Neuronal stem cell (in vitro differentiated cells): ENCODE data around the gene PARD3B.
A peak's percentile ranks its signal among the peaks of the same experiment; 100 is the strongest.

Source experiments
- DNase-seq: peaks from one replicate; pipeline ENCODE4 v3.0.0-alpha.2; 2013; ENCODE audit warnings: low spot score
- H2AFZ ChIP-seq: one replicate; pipeline ENCODE4 v1.6.1; 2013; ENCODE audit warnings: mild to moderate bottlenecking, low read length, inconsistent platforms
- H2AK5ac ChIP-seq: 2 replicates; pipeline ENCODE4 v1.6.1; 2013; ENCODE audit warnings: low read depth, mild to moderate bottlenecking, inconsistent platforms, low read length, moderate library complexity, mixed read lengths
- H2BK120ac ChIP-seq: 2 replicates; pipeline ENCODE4 v1.6.1; 2013; ENCODE audit warnings: low read depth, mild to moderate bottlenecking, inconsistent platforms, low read length, moderate library complexity, mixed read lengths
- H2BK12ac ChIP-seq: one replicate; pipeline ENCODE4 v1.6.1; 2013; ENCODE audit warnings: low read length, inconsistent platforms
- H2BK15ac ChIP-seq: 2 replicates; pipeline ENCODE4 v1.6.1; 2013; ENCODE audit warnings: mild to moderate bottlenecking, low read length, inconsistent platforms, mixed read lengths
- H2BK5ac ChIP-seq: one replicate; pipeline ENCODE4 v1.6.1; 2013; ENCODE audit warnings: inconsistent platforms, mild to moderate bottlenecking, low read length, moderate library complexity
- H3K14ac ChIP-seq: one replicate; pipeline ENCODE4 v1.6.1; 2013; ENCODE audit warnings: low read length, inconsistent platforms
- H3K18ac ChIP-seq: 2 replicates; pipeline ENCODE4 v1.6.1; 2013; ENCODE audit warnings: low read length, inconsistent platforms
- H3K23ac ChIP-seq: 2 replicates; pipeline ENCODE4 v1.6.1; 2013; ENCODE audit warnings: low read depth, mild to moderate bottlenecking, mixed read lengths, low read length, inconsistent platforms; ENCODE audit not compliant: poor library complexity
- H3K27ac ChIP-seq: replicated peaks from 3 replicates; pipeline ENCODE4 v1.5.1; 2013; ENCODE audit warnings: low read length, inconsistent platforms
- H3K27me3 ChIP-seq, 3 experiments: 2 replicates each; pipeline ENCODE4 v1.6.1; 2013; ENCODE audit warnings: low read length in 3 of 3, mild to moderate bottlenecking in 2 of 3, inconsistent platforms in 1 of 3, low read depth in 1 of 3, mixed read lengths in 1 of 3, moderate library complexity in 1 of 3; ENCODE audit not compliant: control insufficient read depth in 3 of 3, insufficient read depth in 3 of 3
- H3K36me3 ChIP-seq, 2 donors: replicated peaks in 1 of 2; 2 replicates each; pipeline ENCODE4 v1.6.1; 2013; ENCODE audit warnings: low read length in 2 of 2; ENCODE audit not compliant: control insufficient read depth in 2 of 2, insufficient read depth in 2 of 2
- H3K4ac ChIP-seq: 2 replicates; pipeline ENCODE4 v1.6.1; 2013; ENCODE audit warnings: inconsistent platforms, mild to moderate bottlenecking, low read length, moderate library complexity
- H3K4me1 ChIP-seq, 2 donors: 1 replicate in 1 of 2; 2 replicates in 1 of 2; pipeline ENCODE4 v1.6.1; 2013; ENCODE audit warnings: low read length in 2 of 2, low read depth in 1 of 2; ENCODE audit not compliant: control insufficient read depth in 2 of 2, insufficient read depth in 1 of 2
- H3K4me2 ChIP-seq: one replicate; pipeline ENCODE4 v1.6.1; 2013; ENCODE audit warnings: mild to moderate bottlenecking, low read length, inconsistent platforms; ENCODE audit not compliant: insufficient read depth, poor library complexity, severe bottlenecking
- H3K4me3 ChIP-seq, 2 donors: 2 replicates each; pipeline ENCODE4 v1.5.1; 2013; ENCODE audit warnings: low read length in 2 of 2, mild to moderate bottlenecking in 2 of 2, inconsistent platforms in 1 of 2, moderate library complexity in 1 of 2
- H3K79me1 ChIP-seq: one replicate; pipeline ENCODE4 v1.6.1; 2013; ENCODE audit warnings: low read depth, mild to moderate bottlenecking, inconsistent platforms, low read length, moderate library complexity
- H3K9ac ChIP-seq: one replicate; pipeline ENCODE4 v1.6.1; 2013; ENCODE audit warnings: mild to moderate bottlenecking, low read depth, low read length, inconsistent platforms; ENCODE audit not compliant: poor library complexity
- H3K9me3 ChIP-seq, 2 donors: replicated peaks in 1 of 2; 2 replicates each; pipeline versions ENCODE3 to v1.6.1; 2013; ENCODE audit warnings: low read length in 2 of 2, mild to moderate bottlenecking in 2 of 2, inconsistent platforms in 1 of 2, low read depth in 1 of 2, mixed read lengths in 1 of 2, moderate library complexity in 1 of 2; ENCODE audit not compliant: control insufficient read depth in 2 of 2, insufficient read depth in 1 of 2
- H4K8ac ChIP-seq: one replicate; pipeline ENCODE4 v1.6.1; 2013; ENCODE audit warnings: low read depth, mild to moderate bottlenecking, inconsistent platforms, low read length, moderate library complexity
- H4K91ac ChIP-seq: one replicate; pipeline ENCODE4 v1.6.1; 2013; ENCODE audit warnings: low read length, low read depth, mild to moderate bottlenecking, inconsistent platforms; ENCODE audit not compliant: poor library complexity
- WGBS, 2 donors: extraction: QIAGEN DNeasy Blood & Tissue Kit; methylation state at CpG; one replicate each; pipeline ENCODE4 v1.1.7; 2013; ENCODE audit warnings: missing lambda C conversion rate in 2 of 2, mixed read lengths in 1 of 2; ENCODE audit not compliant: insufficient read length in 2 of 2, insufficient replicate concordance in 1 of 2; ENCODE audit errors: extremely low coverage in 2 of 2; 5-methylcytosine and 5-hydroxymethylcytosine counted together

Gene PARD3B

GRCh38 chr2:204972606-204973336 lies 427.5 kb downstream of the PARD3B start:
- peak overlapping the region; percentile 42 for H2AFZ ChIP-seq
- H3K18ac ChIP-seq, result no peak overlapping the region
- H2BK15ac ChIP-seq, result no peak overlapping the region
- no peaks in the 10 kb centered on the region for H3K79me1 ChIP-seq
- no peak overlapping the region for H2BK5ac ChIP-seq
- no peak overlapping the region for H4K8ac ChIP-seq
- no peak overlapping the region for H3K4ac ChIP-seq
- H2BK120ac ChIP-seq, result no peak overlapping the region
- no peaks in the 10 kb centered on the region for H3K27me3 ChIP-seq
- no peaks in the 10 kb centered on the region for H3K9me3 ChIP-seq
- no peak for DNase-seq
- no peak overlapping the region for H2AK5ac ChIP-seq
- no peak overlapping the region for H3K9ac ChIP-seq
- WGBS, 2 donors, result no CpG with 5 or more reads among the region's 5 CpGs
- no peak overlapping the region for H2BK12ac ChIP-seq
- H3K36me3 ChIP-seq, result no peaks in the 10 kb centered on the region
- H3K23ac ChIP-seq, result no peak overlapping the region
- H3K4me3 ChIP-seq, result no peak overlapping the region
- H3K27ac ChIP-seq, result peak overlapping the region; percentile 16
- peaks cover 5 to 11% of the 10 kb centered on the region in 2 donors for H3K4me1 ChIP-seq
- no peak overlapping the region for H4K91ac ChIP-seq
- H3K4me2 ChIP-seq, result no peak overlapping the region
- no peak overlapping the region for H3K14ac ChIP-seq

GRCh38 chr2:204973616-204974015 lies 428.3 kb downstream of the PARD3B start:
- H2BK120ac ChIP-seq, result no peak overlapping the region
- H3K9ac ChIP-seq, result no peak overlapping the region
- H2BK12ac ChIP-seq, result no peak overlapping the region
- H3K36me3 ChIP-seq, result no peaks in the 10 kb centered on the region
- no peak overlapping the region for H2BK15ac ChIP-seq
- H3K18ac ChIP-seq, result no peak overlapping the region
- no peaks in the 10 kb centered on the region for H3K79me1 ChIP-seq
- no peak overlapping the region for H2AFZ ChIP-seq
- H4K91ac ChIP-seq, result no peak overlapping the region
- no peak overlapping the region for H3K14ac ChIP-seq
- H3K27me3 ChIP-seq, result no peaks in the 10 kb centered on the region
- H2BK5ac ChIP-seq, result no peak overlapping the region
- WGBS, 2 donors, result no CpG with 5 or more reads among the region's 2 CpGs
- no peak overlapping the region for H3K4me2 ChIP-seq
- no peak overlapping the region for H3K4me3 ChIP-seq
- H3K23ac ChIP-seq, result no peak overlapping the region
- H4K8ac ChIP-seq, result no peak overlapping the region
- no peak overlapping the region for H3K27ac ChIP-seq
- H3K9me3 ChIP-seq, result no peaks in the 10 kb centered on the region
- DNase-seq, result no peak
- H3K4ac ChIP-seq, result no peak overlapping the region
- peaks cover 5 to 11% of the 10 kb centered on the region in 2 donors for H3K4me1 ChIP-seq
- H2AK5ac ChIP-seq, result no peak overlapping the region

DNA sequence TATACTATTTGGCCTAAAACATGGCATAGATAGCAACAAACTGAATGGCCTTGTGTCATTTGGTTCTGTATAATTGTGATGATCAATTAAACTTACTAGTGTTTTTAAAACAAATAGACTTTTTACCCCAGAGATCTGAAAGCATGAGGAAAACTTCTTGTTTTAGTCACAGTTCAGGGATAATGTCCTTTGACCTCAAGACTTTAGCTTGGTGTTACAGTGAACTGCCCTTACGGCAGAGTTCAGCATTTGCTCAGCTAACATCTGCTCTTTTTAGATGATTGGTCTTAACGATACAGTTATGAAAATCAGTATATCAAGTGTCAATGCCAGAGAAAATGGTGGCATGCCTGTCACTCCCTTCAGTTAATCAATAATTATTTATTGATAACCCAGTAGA lies 429.2 kb downstream of the PARD3B start:
- Histone ChIP-seq H3K18ac (no peak overlapping the region), H2BK120ac (no peak overlapping the region), H3K79me1 (no peaks in the 10 kb centered on the region), H3K4me2 (no peak overlapping the region), H3K27ac (no peak overlapping the region), H4K91ac (no peak overlapping the region), H2AFZ (no peak overlapping the region), H3K23ac (no peak overlapping the region), H3K27me3 (no peaks in the 10 kb centered on the region), H4K8ac (no peak overlapping the region), H2AK5ac (no peak overlapping the region), H3K14ac (no peak overlapping the region), H3K36me3 (no peaks in the 10 kb centered on the region), H3K4me1 (peaks cover 5 to 11% of the 10 kb centered on the region in 2 donors), H2BK12ac (no peak overlapping the region), H2BK15ac (no peak overlapping the region), H3K9me3 (no peaks in the 10 kb centered on the region), H3K9ac (no peak overlapping the region), H3K4ac (no peak overlapping the region), H3K4me3 (no peak overlapping the region), H2BK5ac (no peak overlapping the region)
- no peak for DNase-seq
- WGBS, 2 donors, result no CpG with 5 or more reads among the region's 2 CpGs

DNA sequence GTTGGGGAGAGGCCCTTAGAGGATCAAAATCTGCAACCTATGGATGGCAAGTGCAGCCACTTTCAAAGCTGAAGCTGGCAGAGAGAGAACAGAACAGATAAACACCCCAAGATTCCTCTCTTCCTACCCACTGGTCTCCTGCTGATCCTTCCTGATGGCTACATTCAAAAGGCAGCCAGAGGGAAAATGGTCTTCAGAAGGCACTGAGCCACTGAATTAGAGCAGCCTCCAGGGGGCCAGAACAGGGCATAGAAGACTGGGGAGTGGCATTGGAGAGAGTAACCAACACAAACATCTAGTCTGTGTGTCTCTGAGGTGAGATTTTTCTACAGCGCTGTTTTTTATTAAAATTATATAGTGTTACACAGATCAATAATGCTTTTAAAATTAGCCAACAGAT lies 432.6 kb downstream of the PARD3B start:
- Histone ChIP-seq H3K27ac (no peak overlapping the region), H2BK12ac (no peak overlapping the region), H3K23ac (no peak overlapping the region), H3K4me2 (no peak overlapping the region), H2BK15ac (no peak overlapping the region), H4K91ac (no peak overlapping the region), H3K79me1 (no peaks in the 10 kb centered on the region), H3K9me3 (no peaks in the 10 kb centered on the region), H2AFZ (no peak overlapping the region), H2BK5ac (no peak overlapping the region), H3K4ac (no peak overlapping the region), H4K8ac (no peak overlapping the region), H3K27me3 (no peaks in the 10 kb centered on the region), H3K4me3 (no peak overlapping the region), H3K4me1 (peaks cover 4% of the 10 kb centered on the region in 2 donors), H2AK5ac (no peak overlapping the region), H3K36me3 (no peaks in the 10 kb centered on the region), H2BK120ac (no peak overlapping the region), H3K14ac (no peak overlapping the region), H3K9ac (no peak overlapping the region), H3K18ac (no peak overlapping the region)
- no CpG with 5 or more reads among the region's 1 CpG for WGBS, 2 donors
- no peak for DNase-seq
